ENCODE data around the gene USH2A. TPM values are rescaled to one million over a fixed set of nuclear protein-coding genes. Genes with fewer than 3 reads are reported as not detected.

USH2A gene
- total and polyA plus RNA-seq, 8 donors, result 0.03 to 0.28 (median 0.06) TPM

- no peak overlapping the region for H3K4me3 ChIP-seq
- no peaks in the 10 kb centered on the region for H3K9me3 ChIP-seq
- H3K36me3 ChIP-seq, result no peaks in the 10 kb centered on the region
- intact Hi-C loops (cut with DNase I), result no loop called here
- FAIRE-seq (no peak), DNase-seq (no peak), ATAC-seq (no peak)
- WGBS, 2 donors, result 65 to 67% methylated on average over 4 of the region's 4 CpGs
- no peaks in the 10 kb centered on the region for H3K27me3 ChIP-seq
- no peak overlapping the region for H3K27ac ChIP-seq
- no peaks in the 10 kb centered on the region for H3K4me1 ChIP-seq
- TF ChIP-seq CTCF (IDR thresholded peaks at IDR 0.05), result no peak
These were observed 376.9 kb downstream of the USH2A start for GRCh38 chr1:216046336-216046735.

DNA sequence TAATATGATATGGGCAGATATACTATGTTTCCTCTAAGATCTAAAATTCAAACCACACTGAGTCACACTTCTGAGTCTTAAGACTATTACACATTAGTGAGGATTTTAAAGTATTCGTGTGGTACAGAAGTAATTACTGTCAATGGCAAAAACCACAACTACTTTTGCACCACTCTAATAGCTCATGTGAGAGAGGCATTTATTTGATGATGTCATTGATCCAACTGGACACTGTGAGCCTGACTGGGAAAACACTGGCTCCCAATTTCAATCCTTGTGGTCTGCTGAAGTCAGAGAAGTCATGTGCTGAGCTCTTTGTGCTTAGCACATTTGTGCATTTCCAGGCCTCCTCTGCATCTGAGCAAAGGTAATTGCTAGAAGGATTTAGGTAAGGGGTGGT, 377.8 kb downstream of the USH2A start:
- Histone ChIP-seq H3K9me3 (no peaks in the 10 kb centered on the region), H3K27me3 (no peaks in the 10 kb centered on the region), H3K27ac (no peak overlapping the region), H3K36me3 (no peaks in the 10 kb centered on the region), H3K4me3 (no peak overlapping the region), H3K4me1 (no peaks in the 10 kb centered on the region)
- ATAC-seq, result no peak
- FAIRE-seq, result no peak
- WGBS, 2 donors, result 63 to 79% methylated on average over 1 of the region's 1 CpG
- intact Hi-C loops (cut with DNase I), result no loop called here
- no peak for DNase-seq
- TF ChIP-seq CTCF (IDR thresholded peaks at IDR 0.05), result no peak

DNA sequence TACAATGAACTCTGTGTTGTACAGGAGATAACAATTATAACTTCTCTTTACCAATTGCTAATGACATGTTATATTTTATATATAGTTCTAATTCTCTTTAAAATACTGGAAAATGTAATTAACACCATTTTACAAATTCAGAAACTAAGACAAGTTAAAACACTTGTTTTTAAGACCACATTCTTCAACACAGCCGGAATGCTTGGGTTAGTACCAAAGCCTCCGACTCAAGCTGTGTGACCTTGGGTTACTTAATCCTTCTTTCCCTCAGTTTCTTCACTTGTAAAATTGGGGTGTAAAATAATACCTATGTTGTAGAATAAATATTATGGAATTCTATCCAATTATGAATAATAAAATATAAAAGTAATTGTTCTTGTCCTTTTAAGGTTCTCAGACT, 378.7 kb downstream of the USH2A start:
- Histone ChIP-seq H3K27me3 (no peaks in the 10 kb centered on the region), H3K9me3 (no peaks in the 10 kb centered on the region), H3K4me1 (no peaks in the 10 kb centered on the region), H3K4me3 (no peak overlapping the region), H3K36me3 (no peaks in the 10 kb centered on the region), H3K27ac (no peak overlapping the region)
- intact Hi-C loops (cut with DNase I), result no loop called here
- DNase-seq (no peak), ATAC-seq (no peak), FAIRE-seq (no peak)
- 73 to 77% methylated on average over 2 of the region's 2 CpGs for WGBS, 2 donors
- no peak for TF ChIP-seq CTCF (IDR thresholded peaks at IDR 0.05)

GRCh38 chr1:216034506-216034905, 388.7 kb downstream of the USH2A start:
- WGBS, 2 donors, result 48 to 54% methylated on average over 3 of the region's 3 CpGs
- no peak for DNase-seq
- TF ChIP-seq CTCF (IDR thresholded peaks at IDR 0.05), result no peak
- no peaks in the 10 kb centered on the region for H3K27me3 ChIP-seq
- FAIRE-seq, result no peak
- H3K4me1 ChIP-seq, result no peaks in the 10 kb centered on the region
- no peak for ATAC-seq
- no peaks in the 10 kb centered on the region for H3K9me3 ChIP-seq
- H3K4me3 ChIP-seq, result no peak overlapping the region
- no peak overlapping the region for H3K27ac ChIP-seq
- no peaks in the 10 kb centered on the region for H3K36me3 ChIP-seq
- intact Hi-C loops (cut with DNase I), result no loop called here

GRCh38 chr1:216032961-216033614, 390.2 kb downstream of the USH2A start:
- intact Hi-C loops (cut with DNase I), result no loop called here
- TF ChIP-seq CTCF (IDR thresholded peaks at IDR 0.05), result no peak
- H3K4me3 ChIP-seq, result no peak overlapping the region
- FAIRE-seq (no peak), ATAC-seq (no peak), DNase-seq (no peak)
- H3K9me3 ChIP-seq, result no peaks in the 10 kb centered on the region
- H3K4me1 ChIP-seq, result no peaks in the 10 kb centered on the region
- no peak overlapping the region for H3K27ac ChIP-seq
- H3K27me3 ChIP-seq, result no peaks in the 10 kb centered on the region
- no peaks in the 10 kb centered on the region for H3K36me3 ChIP-seq

All from pancreas (tissue), 10 donors.